ENCODE data around the gene MYO1B.

The MYO1B gene

GRCh38 chr2:191276792-191277465 is 31.7 kb downstream of the MYO1B start:
- no peak overlapping the region for H3K4me2 ChIP-seq (ENCODE audit: low read length)
- TF ChIP-seq CTCF (IDR thresholded peaks at IDR 0.05; ENCODE audit: low read length) (no peak), EZH2 (IDR thresholded peaks at IDR 0.05; ENCODE audit: borderline replicate concordance, low read length) (no peak)
- H3K4me3 ChIP-seq (ENCODE audit: low read depth, low read length, poor library complexity, severe bottlenecking): no peak overlapping the region
- H3K79me2 ChIP-seq (ENCODE audit: insufficient read depth, low read length): no peaks in the 10 kb centered on the region
- no peaks in the 10 kb centered on the region for H3K9me2 ChIP-seq (ENCODE audit: low read depth, low read length)
- no peaks in the 10 kb centered on the region for H3K4me1 ChIP-seq (ENCODE audit: insufficient read depth, low read length, severe bottlenecking)
- no peak overlapping the region for H3K9ac ChIP-seq (ENCODE audit: low read length)
- H3F3A ChIP-seq (ENCODE audit: insufficient read depth, low read length): no peaks in the 10 kb centered on the region
- H3K9me3 ChIP-seq (ENCODE audit: low read length): no peaks in the 10 kb centered on the region
- no peaks in the 10 kb centered on the region for H4K20me1 ChIP-seq (ENCODE audit: insufficient read depth, low read length)
- no peak overlapping the region for H2AFZ ChIP-seq (ENCODE audit: low read length)
- H3K27ac ChIP-seq (ENCODE audit: low read depth, low read length, poor library complexity, severe bottlenecking): no peak overlapping the region
- H3K36me3 ChIP-seq (ENCODE audit: insufficient read depth, low read length): no peaks in the 10 kb centered on the region
- H3K27me3 ChIP-seq (ENCODE audit: insufficient read depth, low read length): no peaks in the 10 kb centered on the region

GRCh38 chr2:191280290-191280689 is 35.1 kb downstream of the MYO1B start:
- no peaks in the 10 kb centered on the region for H3K9me2 ChIP-seq (ENCODE audit: low read depth, low read length)
- no peaks in the 10 kb centered on the region for H3K79me2 ChIP-seq (ENCODE audit: insufficient read depth, low read length)
- H3K27me3 ChIP-seq (ENCODE audit: insufficient read depth, low read length): no peaks in the 10 kb centered on the region
- H3F3A ChIP-seq (ENCODE audit: insufficient read depth, low read length): no peaks in the 10 kb centered on the region
- no peaks in the 10 kb centered on the region for H3K9me3 ChIP-seq (ENCODE audit: low read length)
- no peak overlapping the region for H3K27ac ChIP-seq (ENCODE audit: low read depth, low read length, poor library complexity, severe bottlenecking)
- no peak overlapping the region for H3K9ac ChIP-seq (ENCODE audit: low read length)
- no peaks in the 10 kb centered on the region for H3K4me1 ChIP-seq (ENCODE audit: insufficient read depth, low read length, severe bottlenecking)
- no peaks in the 10 kb centered on the region for H4K20me1 ChIP-seq (ENCODE audit: insufficient read depth, low read length)
- no peaks in the 10 kb centered on the region for H3K36me3 ChIP-seq (ENCODE audit: insufficient read depth, low read length)
- TF ChIP-seq EZH2 (IDR thresholded peaks at IDR 0.05; ENCODE audit: borderline replicate concordance, low read length) (no peak), CTCF (IDR thresholded peaks at IDR 0.05; ENCODE audit: low read length) (no peak)
- H2AFZ ChIP-seq (ENCODE audit: low read length): no peak overlapping the region
- no peak overlapping the region for H3K4me2 ChIP-seq (ENCODE audit: low read length)
- no peak overlapping the region for H3K4me3 ChIP-seq (ENCODE audit: low read depth, low read length, poor library complexity, severe bottlenecking)

- no peaks in the 10 kb centered on the region for H3K79me2 ChIP-seq (ENCODE audit: insufficient read depth, low read length)
- no peak overlapping the region for H2AFZ ChIP-seq (ENCODE audit: low read length)
- no peak overlapping the region for H3K9ac ChIP-seq (ENCODE audit: low read length)
- TF ChIP-seq EZH2 (IDR thresholded peaks at IDR 0.05; ENCODE audit: borderline replicate concordance, low read length) (no peak), CTCF (IDR thresholded peaks at IDR 0.05; ENCODE audit: low read length) (no peak)
- no peaks in the 10 kb centered on the region for H3K9me2 ChIP-seq (ENCODE audit: low read depth, low read length)
- no peaks in the 10 kb centered on the region for H4K20me1 ChIP-seq (ENCODE audit: insufficient read depth, low read length)
- no peak overlapping the region for H3K4me2 ChIP-seq (ENCODE audit: low read length)
- H3K4me1 ChIP-seq (ENCODE audit: insufficient read depth, low read length, severe bottlenecking): no peaks in the 10 kb centered on the region
- no peaks in the 10 kb centered on the region for H3K27me3 ChIP-seq (ENCODE audit: insufficient read depth, low read length)
- H3K27ac ChIP-seq (ENCODE audit: low read depth, low read length, poor library complexity, severe bottlenecking): no peak overlapping the region
- H3K9me3 ChIP-seq (ENCODE audit: low read length): no peaks in the 10 kb centered on the region
- no peaks in the 10 kb centered on the region for H3F3A ChIP-seq (ENCODE audit: insufficient read depth, low read length)
- no peak overlapping the region for H3K4me3 ChIP-seq (ENCODE audit: low read depth, low read length, poor library complexity, severe bottlenecking)
- H3K36me3 ChIP-seq (ENCODE audit: insufficient read depth, low read length): no peaks in the 10 kb centered on the region
Measured at GRCh38 chr2:191280834-191281756, 35.9 kb downstream of the MYO1B start.
